ENCODE measurements around the gene CFAP251.

GRCh38 chr12:122020795-122021192 lies 102.4 kb downstream of the CFAP251 start:
- TF ChIP-seq, protein P1, sequence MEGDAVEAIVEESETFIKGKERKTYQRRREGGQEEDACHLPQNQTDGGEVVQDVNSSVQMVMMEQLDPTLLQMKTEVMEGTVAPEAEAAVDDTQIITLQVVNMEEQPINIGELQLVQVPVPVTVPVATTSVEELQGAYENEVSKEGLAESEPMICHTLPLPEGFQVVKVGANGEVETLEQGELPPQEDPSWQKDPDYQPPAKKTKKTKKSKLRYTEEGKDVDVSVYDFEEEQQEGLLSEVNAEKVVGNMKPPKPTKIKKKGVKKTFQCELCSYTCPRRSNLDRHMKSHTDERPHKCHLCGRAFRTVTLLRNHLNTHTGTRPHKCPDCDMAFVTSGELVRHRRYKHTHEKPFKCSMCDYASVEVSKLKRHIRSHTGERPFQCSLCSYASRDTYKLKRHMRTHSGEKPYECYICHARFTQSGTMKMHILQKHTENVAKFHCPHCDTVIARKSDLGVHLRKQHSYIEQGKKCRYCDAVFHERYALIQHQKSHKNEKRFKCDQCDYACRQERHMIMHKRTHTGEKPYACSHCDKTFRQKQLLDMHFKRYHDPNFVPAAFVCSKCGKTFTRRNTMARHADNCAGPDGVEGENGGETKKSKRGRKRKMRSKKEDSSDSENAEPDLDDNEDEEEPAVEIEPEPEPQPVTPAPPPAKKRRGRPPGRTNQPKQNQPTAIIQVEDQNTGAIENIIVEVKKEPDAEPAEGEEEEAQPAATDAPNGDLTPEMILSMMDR (IDR thresholded peaks at IDR 0.05), result no peak
- TF ChIP-seq POLR2AphosphoS5 (IDR thresholded peaks at IDR 0.05), result no peak
- no peak for TF ChIP-seq POLR2A (IDR thresholded peaks at IDR 0.05)

Measured in sigmoid colon (tissue), 4 donors.